ENCODE measurements around the gene CCIN.

The CCIN gene

GRCh38 chr9:36192196-36192595 is 23.0 kb downstream of the CCIN start:
- DNase-seq, result no peak

- DNase-seq, result no peak
Measured at GRCh38 chr9:36193023-36193422, 23.8 kb downstream of the CCIN start.

GRCh38 chr9:36194326-36195000 is 25.3 kb downstream of the CCIN start:
- DNase-seq, result no peak

GRCh38 chr9:36204906-36205547 is 35.8 kb downstream of the CCIN start:
- no peak for DNase-seq

- DNase-seq, result no peak
Measured at GRCh38 chr9:36207016-36207415, 37.8 kb downstream of the CCIN start.

- peak; percentile 49 for DNase-seq
Measured at GRCh38 chr9:36207546-36208012, 38.4 kb downstream of the CCIN start.

GRCh38 chr9:36208521-36209253 is 39.5 kb downstream of the CCIN start:
- DNase-seq, result no peak

GRCh38 chr9:36210722-36211121 is 41.5 kb downstream of the CCIN start:
- DNase-seq, result no peak

- DNase-seq, result no peak
Measured at GRCh38 chr9:36211510-36211909, 42.3 kb downstream of the CCIN start.

GRCh38 chr9:36213387-36213786 is 44.2 kb downstream of the CCIN start:
- DNase-seq, result no peak

GRCh38 chr9:36213989-36214388 is 44.8 kb downstream of the CCIN start:
- no peak for DNase-seq

GRCh38 chr9:36214571-36214970 is 45.4 kb downstream of the CCIN start:
- DNase-seq, result no peak

- DNase-seq, result peak; percentile 37
Measured at GRCh38 chr9:36217256-36217968, 48.2 kb downstream of the CCIN start.

- no peak for DNase-seq
Measured at GRCh38 chr9:36218011-36218410, 48.8 kb downstream of the CCIN start.

- DNase-seq, result peak; percentile 88
Measured at GRCh38 chr9:36218411-36218901, 49.3 kb downstream of the CCIN start.

Data from hematopoietic multipotent progenitor cell treated with erythropoietin and hydrocortisone succinate and interleukin-3 and kit ligand, for 4 days (in vitro differentiated cells).